GM18907 (cell line): ENCODE data around the gene GRK2.

Source experiments
- ATAC-seq: cut with Tn5 transposase; IDR thresholded peaks from one replicate; pipeline ENCODE4 v1.9.1; 2021; ENCODE audit warnings: mild to moderate bottlenecking, moderate library complexity; ENCODE audit not compliant: unreplicated experiment

Gene GRK2

DNA sequence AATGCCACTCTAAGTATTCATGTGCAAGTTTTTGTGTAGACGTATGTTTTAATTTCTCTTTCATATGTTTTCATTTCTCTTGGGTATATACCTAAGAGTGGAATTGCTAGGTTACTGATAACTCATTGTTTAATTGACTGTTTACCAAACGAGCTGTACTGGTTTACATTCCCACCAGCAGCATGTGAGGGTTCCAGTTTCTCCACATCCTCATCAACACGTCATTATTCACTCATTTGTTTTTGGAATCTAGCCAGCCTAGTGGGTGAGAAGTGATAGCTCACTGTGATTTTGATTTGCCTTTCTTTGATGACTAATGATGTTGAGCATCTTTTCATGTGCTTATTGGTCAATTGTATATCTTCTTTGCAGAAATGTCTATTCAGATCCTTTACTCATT lies 26.8 kb downstream of the GRK2 start:
- ATAC-seq, result no peak

GRCh38 chr11:67295846-67296245 lies 29.6 kb downstream of the GRK2 start:
- ATAC-seq, result no peak

- no peak for ATAC-seq
Observed at GRCh38 chr11:67298786-67299185, 32.5 kb downstream of the GRK2 start.

- no peak for ATAC-seq
Observed at GRCh38 chr11:67299471-67300191, 33.4 kb downstream of the GRK2 start.

- no peak for ATAC-seq
Observed at GRCh38 chr11:67300256-67300755, 34.0 kb downstream of the GRK2 start.

DNA sequence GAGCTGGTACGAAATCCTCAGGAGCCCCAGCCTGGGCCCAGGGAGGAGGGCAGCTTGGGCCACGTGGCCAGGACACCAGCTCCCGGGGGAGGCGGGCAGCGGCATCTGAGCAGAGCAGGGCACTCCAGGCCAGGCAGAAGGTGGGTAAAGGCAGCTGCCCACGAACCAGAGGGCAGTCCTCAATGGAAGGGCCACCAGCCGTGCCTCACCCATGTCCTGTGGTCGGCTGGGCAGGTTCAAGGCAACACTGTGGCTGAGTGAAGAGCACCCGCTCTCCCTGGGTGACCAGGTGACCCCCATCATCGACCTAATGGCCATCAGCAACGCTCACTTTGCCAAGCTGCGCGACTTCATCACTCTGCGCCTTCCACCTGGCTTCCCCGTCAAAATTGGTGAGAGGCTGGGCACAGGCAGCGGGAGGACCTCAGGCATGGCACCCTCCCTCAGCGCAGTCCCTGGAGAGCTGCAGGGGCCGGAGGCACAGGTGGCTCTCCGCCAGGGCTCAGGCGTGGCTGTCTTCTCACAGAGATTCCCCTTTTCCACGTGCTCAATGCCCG lies 34.6 kb downstream of the GRK2 start:
- ATAC-seq, result no peak

GRCh38 chr11:67301313-67301921 lies 35.1 kb downstream of the GRK2 start:
- ATAC-seq, result no peak

- no peak for ATAC-seq
Observed at GRCh38 chr11:67301951-67302516, 35.8 kb downstream of the GRK2 start.

- no peak for ATAC-seq
Observed at GRCh38 chr11:67302571-67303131, 36.4 kb downstream of the GRK2 start.

DNA sequence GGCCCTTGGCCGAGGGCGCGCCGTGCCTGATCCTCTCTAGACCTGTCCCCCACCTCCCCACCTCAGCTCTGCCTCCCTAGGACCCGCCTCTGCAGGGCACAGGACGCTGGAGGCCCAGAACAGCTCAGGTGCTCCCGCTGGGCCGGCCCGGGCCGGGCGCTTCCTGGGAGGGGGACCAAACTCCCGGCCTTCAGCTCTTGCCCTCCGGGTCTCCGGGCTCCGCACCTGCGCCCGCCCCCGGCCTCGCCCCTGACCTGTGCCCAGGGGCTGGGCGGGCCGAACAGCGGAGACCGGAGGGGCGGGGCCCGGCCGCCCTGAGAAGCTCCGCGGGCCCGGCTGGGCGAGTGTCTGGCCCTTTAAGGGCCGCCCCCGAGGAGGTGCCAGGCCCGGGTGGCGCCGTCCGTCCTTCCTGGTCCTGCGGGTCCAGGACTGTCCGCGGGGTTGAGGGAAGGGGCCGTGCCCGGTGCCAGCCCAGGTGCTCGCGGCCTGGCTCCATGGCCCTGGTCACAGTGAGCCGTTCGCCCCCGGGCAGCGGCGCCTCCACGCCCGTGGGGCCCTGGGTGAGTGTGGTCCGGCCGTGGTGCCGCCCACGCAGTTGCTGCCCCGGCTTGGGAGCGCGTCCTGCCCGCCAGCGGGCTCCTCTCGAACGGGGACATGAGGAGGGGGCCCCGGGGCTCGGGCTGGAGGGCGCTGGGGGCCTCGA lies 37.0 kb downstream of the GRK2 start, which contains the start of gene SSH3:
Gene SSH3 (plus strand): TSS at position 399 of the 703 bp plus-strand sequence. CDS start 96 bp downstream, at position 495.
- ATAC-seq, result no peak

- ATAC-seq, result no peak
Observed at GRCh38 chr11:67303835-67304411, 37.6 kb downstream of the GRK2 start.

- ATAC-seq, result no peak
Observed at GRCh38 chr11:67304511-67305113, 38.3 kb downstream of the GRK2 start.

- ATAC-seq, result no peak
Observed at GRCh38 chr11:67306769-67307544, 40.7 kb downstream of the GRK2 start.

- ATAC-seq, result no peak
Observed at GRCh38 chr11:67307545-67308001, 41.3 kb downstream of the GRK2 start.

- ATAC-seq, result no peak
Observed at GRCh38 chr11:67308031-67308866, 42.0 kb downstream of the GRK2 start.

DNA sequence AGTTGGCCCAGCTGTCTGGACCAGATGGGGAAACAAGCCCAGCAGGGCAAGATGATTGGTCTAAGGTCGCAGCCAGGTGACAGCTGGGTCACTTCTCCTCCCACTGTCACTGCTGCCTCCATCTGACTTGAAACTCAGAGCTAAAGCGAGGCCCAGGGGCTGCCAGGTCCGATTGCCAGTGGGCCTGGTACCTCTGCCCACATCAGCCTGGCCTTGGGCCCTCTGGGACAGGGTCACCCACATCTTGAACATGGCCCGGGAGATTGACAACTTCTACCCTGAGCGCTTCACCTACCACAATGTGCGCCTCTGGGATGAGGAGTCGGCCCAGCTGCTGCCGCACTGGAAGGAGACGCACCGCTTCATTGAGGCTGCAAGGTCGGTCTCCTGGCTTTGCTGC lies 42.9 kb downstream of the GRK2 start:
- ATAC-seq, result no peak

GRCh38 chr11:67309661-67310061 lies 43.4 kb downstream of the GRK2 start:
- ATAC-seq, result no peak
